Activated naive CD4-positive, alpha-beta T cell treated with anti-CD3 and anti-CD28 coated beads, Interleukin-2, amount 10 ng/mL, durations not matched to agents 7 days and 5 days (primary cell): ENCODE data around the gene CHAT.

Experiments used
- CTCF ChIA-PET: fragments of 350-600 bp; sonication (Branson Sonifier 250); formaldehyde crosslinking; loops from one replicate; lab custom pipeline; 2021; ENCODE audit warnings: antibody characterized with exemption; lab: Charles Lee
- DNase-seq: peaks from one replicate; pipeline ENCODE4 v3.0.0-alpha.2; 2020
- H3K27ac Mint-ChIP-seq: one replicate; pipeline ENCODE4 v1.8.0; 2021; ENCODE audit warnings: mild to moderate bottlenecking, moderate library complexity, mixed read lengths
- H3K27me3 Mint-ChIP-seq: one replicate; pipeline ENCODE4 v1.8.0; 2021; ENCODE audit warnings: mild to moderate bottlenecking, mixed read lengths
- H3K36me3 Mint-ChIP-seq: one replicate; pipeline ENCODE4 v1.8.0; 2021; ENCODE audit warnings: mixed read lengths
- H3K4me1 Mint-ChIP-seq: one replicate; pipeline ENCODE4 v1.8.0; 2021; ENCODE audit warnings: mixed read lengths
- H3K4me3 Mint-ChIP-seq: one replicate; pipeline ENCODE4 v1.8.0; 2021; ENCODE audit warnings: mild to moderate bottlenecking, moderate library complexity, mixed read lengths
- H3K9me3 Mint-ChIP-seq: one replicate; pipeline ENCODE4 v1.8.0; 2021; ENCODE audit warnings: mixed read lengths

The CHAT gene

GRCh38 chr10:49653273-49653929 is 39.6 kb downstream of the CHAT start:
- Mint-ChIP-seq H3K4me3 (no peak overlapping the region), H3K36me3 (no peaks in the 10 kb centered on the region), H3K4me1 (peaks cover 12% of the 10 kb centered on the region), H3K27ac (no peak overlapping the region), H3K9me3 (peaks cover under 1% of the 10 kb centered on the region), H3K27me3 (peaks cover 9% of the 10 kb centered on the region)
- CTCF ChIA-PET: no interaction called here
- no peak for DNase-seq

- no peak overlapping the region for H3K4me3 Mint-ChIP-seq
- H3K4me1 Mint-ChIP-seq: peaks cover 9% of the 10 kb centered on the region
- DNase-seq: no peak
- no peaks in the 10 kb centered on the region for H3K36me3 Mint-ChIP-seq
- CTCF ChIA-PET: no interaction called here
- H3K27me3 Mint-ChIP-seq: peaks cover 4% of the 10 kb centered on the region
- H3K27ac Mint-ChIP-seq: no peak overlapping the region
- peaks cover 6% of the 10 kb centered on the region for H3K9me3 Mint-ChIP-seq
Observed at GRCh38 chr10:49654036-49654693, 40.3 kb downstream of the CHAT start.

- DNase-seq: no peak
- H3K27me3 Mint-ChIP-seq: no peaks in the 10 kb centered on the region
- H3K36me3 Mint-ChIP-seq: no peaks in the 10 kb centered on the region
- H3K27ac Mint-ChIP-seq: no peak overlapping the region
- H3K4me3 Mint-ChIP-seq: no peak overlapping the region
- peaks cover 13% of the 10 kb centered on the region for H3K9me3 Mint-ChIP-seq
- peaks cover under 1% of the 10 kb centered on the region for H3K4me1 Mint-ChIP-seq
- CTCF ChIA-PET: no interaction called here
Observed at GRCh38 chr10:49655099-49655498, 41.3 kb downstream of the CHAT start.

GRCh38 chr10:49656845-49657493 is 43.1 kb downstream of the CHAT start:
- no peaks in the 10 kb centered on the region for H3K27me3 Mint-ChIP-seq
- no peaks in the 10 kb centered on the region for H3K36me3 Mint-ChIP-seq
- no peaks in the 10 kb centered on the region for H3K4me1 Mint-ChIP-seq
- no peak overlapping the region for H3K4me3 Mint-ChIP-seq
- H3K9me3 Mint-ChIP-seq: peaks cover 13% of the 10 kb centered on the region
- H3K27ac Mint-ChIP-seq: no peak overlapping the region
- no peak for DNase-seq
- CTCF ChIA-PET: no interaction called here

- no peak for DNase-seq
- Mint-ChIP-seq H3K4me1 (no peaks in the 10 kb centered on the region), H3K27ac (no peak overlapping the region), H3K27me3 (no peaks in the 10 kb centered on the region), H3K4me3 (no peak overlapping the region), H3K9me3 (peaks cover 13% of the 10 kb centered on the region), H3K36me3 (no peaks in the 10 kb centered on the region)
- CTCF ChIA-PET: no interaction called here
Observed at GRCh38 chr10:49657606-49658005, 43.8 kb downstream of the CHAT start.

- CTCF ChIA-PET: no interaction called here
- no peak overlapping the region for H3K4me3 Mint-ChIP-seq
- no peaks in the 10 kb centered on the region for H3K36me3 Mint-ChIP-seq
- no peaks in the 10 kb centered on the region for H3K4me1 Mint-ChIP-seq
- peaks cover 13% of the 10 kb centered on the region for H3K9me3 Mint-ChIP-seq
- H3K27ac Mint-ChIP-seq: no peak overlapping the region
- peaks cover 4% of the 10 kb centered on the region for H3K27me3 Mint-ChIP-seq
- no peak for DNase-seq
Observed at GRCh38 chr10:49661140-49661856, 47.5 kb downstream of the CHAT start.

GRCh38 chr10:49662169-49662830 is 48.5 kb downstream of the CHAT start:
- Mint-ChIP-seq H3K36me3 (no peaks in the 10 kb centered on the region), H3K4me3 (no peak overlapping the region), H3K9me3 (peaks cover 13% of the 10 kb centered on the region), H3K4me1 (no peaks in the 10 kb centered on the region), H3K27me3 (peaks cover 10% of the 10 kb centered on the region), H3K27ac (no peak overlapping the region)
- no peak for DNase-seq
- CTCF ChIA-PET: no interaction called here

- H3K27ac Mint-ChIP-seq: no peak overlapping the region
- CTCF ChIA-PET: no interaction called here
- H3K27me3 Mint-ChIP-seq: peaks cover 12% of the 10 kb centered on the region
- no peak overlapping the region for H3K4me3 Mint-ChIP-seq
- H3K4me1 Mint-ChIP-seq: no peaks in the 10 kb centered on the region
- no peaks in the 10 kb centered on the region for H3K36me3 Mint-ChIP-seq
- no peak for DNase-seq
- peaks cover 10% of the 10 kb centered on the region for H3K9me3 Mint-ChIP-seq
Observed at GRCh38 chr10:49663596-49663995, 49.8 kb downstream of the CHAT start.

GRCh38 chr10:49664006-49664841 is 50.4 kb downstream of the CHAT start:
- Mint-ChIP-seq H3K36me3 (no peaks in the 10 kb centered on the region), H3K4me1 (no peaks in the 10 kb centered on the region), H3K4me3 (no peak overlapping the region), H3K9me3 (peaks cover 6% of the 10 kb centered on the region), H3K27ac (no peak overlapping the region), H3K27me3 (peaks cover 15% of the 10 kb centered on the region)
- CTCF ChIA-PET: no interaction called here
- no peak for DNase-seq

GRCh38 chr10:49664842-49665355 is 51.1 kb downstream of the CHAT start:
- DNase-seq: no peak
- Mint-ChIP-seq H3K27me3 (peaks cover 15% of the 10 kb centered on the region), H3K4me1 (no peaks in the 10 kb centered on the region), H3K4me3 (no peak overlapping the region), H3K36me3 (no peaks in the 10 kb centered on the region), H3K27ac (no peak overlapping the region), H3K9me3 (peaks cover 1% of the 10 kb centered on the region)
- CTCF ChIA-PET: no interaction called here

GRCh38 chr10:49666054-49666615 is 52.3 kb downstream of the CHAT start:
- Mint-ChIP-seq H3K27me3 (peaks cover 15% of the 10 kb centered on the region), H3K4me3 (no peak overlapping the region), H3K27ac (peak overlapping the region; percentile 12), H3K4me1 (no peaks in the 10 kb centered on the region), H3K36me3 (no peaks in the 10 kb centered on the region), H3K9me3 (no peaks in the 10 kb centered on the region)
- no peak for DNase-seq
- CTCF ChIA-PET: no interaction called here

GRCh38 chr10:49666685-49667084 is 52.8 kb downstream of the CHAT start:
- Mint-ChIP-seq H3K4me1 (no peaks in the 10 kb centered on the region), H3K36me3 (no peaks in the 10 kb centered on the region), H3K4me3 (no peak overlapping the region), H3K27ac (no peak overlapping the region), H3K27me3 (peaks cover 15% of the 10 kb centered on the region), H3K9me3 (no peaks in the 10 kb centered on the region)
- no peak for DNase-seq
- CTCF ChIA-PET: no interaction called here

GRCh38 chr10:49667991-49668390 is 54.2 kb downstream of the CHAT start:
- Mint-ChIP-seq H3K27me3 (peaks cover 15% of the 10 kb centered on the region), H3K4me1 (no peaks in the 10 kb centered on the region), H3K36me3 (no peaks in the 10 kb centered on the region), H3K9me3 (no peaks in the 10 kb centered on the region), H3K27ac (no peak overlapping the region), H3K4me3 (no peak overlapping the region)
- no peak for DNase-seq
- CTCF ChIA-PET: interaction anchor here (1.2 kb wide), 1 partner anchor 73 kb away, joined by 3 read pairs; no protein-coding TSS in a partner anchor
